H9 (cell line): ENCODE measurements around the gene PAK6. TPM values are rescaled to one million over a fixed set of nuclear protein-coding genes. Genes with fewer than 3 reads are reported as not detected.

Source experiments
- DNase-seq: peaks from one replicate; pipeline ENCODE4 v3.0.0-alpha.2; 2017
- H2AFZ ChIP-seq: one replicate; pipeline ENCODE4 v1.6.1; 2013; ENCODE audit warnings: mild to moderate bottlenecking, low read length, control low read depth, moderate library complexity
- H2AK5ac ChIP-seq: 2 replicates; pipeline ENCODE4 v1.6.1; 2013; ENCODE audit warnings: low read length, control low read depth, mixed read lengths; ENCODE audit not compliant: insufficient read length
- H2BK120ac ChIP-seq: one replicate; pipeline ENCODE4 v1.6.1; 2013; ENCODE audit warnings: low read depth, mild to moderate bottlenecking, low read length, control low read depth, inconsistent platforms; ENCODE audit not compliant: poor library complexity, severe bottlenecking
- H2BK12ac ChIP-seq: 2 replicates; pipeline ENCODE4 v1.6.1; 2013; ENCODE audit warnings: low read length, control low read depth, mixed read lengths, low read depth; ENCODE audit not compliant: insufficient read length
- H2BK15ac ChIP-seq: 2 replicates; pipeline ENCODE4 v1.6.1; 2013; ENCODE audit warnings: low read depth, low read length, control low read depth
- H2BK20ac ChIP-seq: one replicate; pipeline ENCODE4 v1.6.1; 2013; ENCODE audit warnings: low read depth, mild to moderate bottlenecking, low read length, control low read depth, inconsistent platforms; ENCODE audit not compliant: poor library complexity, severe bottlenecking
- H2BK5ac ChIP-seq: 2 replicates; pipeline ENCODE4 v1.6.1; 2013; ENCODE audit warnings: low read length, control low read depth, mixed read lengths; ENCODE audit not compliant: insufficient read length
- H3K14ac ChIP-seq: 2 replicates; pipeline ENCODE4 v1.6.1; 2013; ENCODE audit warnings: low read length, control low read depth; ENCODE audit not compliant: insufficient read depth
- H3K18ac ChIP-seq: 2 replicates; pipeline ENCODE4 v1.6.1; 2013; ENCODE audit warnings: low read depth, mild to moderate bottlenecking, mixed read lengths, low read length, control low read depth; ENCODE audit not compliant: insufficient read length
- H3K23ac ChIP-seq: 2 replicates; pipeline ENCODE4 v1.6.1; 2013; ENCODE audit warnings: low read length, control low read depth, mixed read lengths, low read depth; ENCODE audit not compliant: insufficient read length
- H3K23me2 ChIP-seq: 2 replicates; pipeline ENCODE4 v1.6.1; 2013; ENCODE audit warnings: low read depth, mild to moderate bottlenecking, mixed read lengths, low read length, control low read depth; ENCODE audit not compliant: insufficient read length, poor library complexity, severe bottlenecking
- H3K27ac ChIP-seq: 2 replicates; pipeline ENCODE4 v1.5.1; 2013; ENCODE audit warnings: low read length, control low read depth, mixed read lengths, low read depth; ENCODE audit not compliant: insufficient read length
- H3K27me3 ChIP-seq: 2 replicates; pipeline ENCODE4 v1.6.1; 2013; ENCODE audit warnings: low read length, control low read depth, inconsistent platforms; ENCODE audit not compliant: insufficient read depth
- H3K4ac ChIP-seq: 2 replicates; pipeline ENCODE4 v1.6.1; 2013; ENCODE audit warnings: low read depth, mild to moderate bottlenecking, control low read depth, inconsistent platforms, low read length, moderate library complexity
- H3K4me1 ChIP-seq: 2 replicates; pipeline ENCODE4 v1.6.1; 2013; ENCODE audit warnings: low read length, control low read depth, inconsistent platforms; ENCODE audit not compliant: insufficient read depth
- H3K4me2 ChIP-seq: 2 replicates; pipeline ENCODE4 v1.6.1; 2013; ENCODE audit warnings: low read length, control low read depth, mixed read lengths; ENCODE audit not compliant: insufficient read length, insufficient read depth
- H3K56ac ChIP-seq: 2 replicates; pipeline ENCODE4 v1.6.1; 2013; ENCODE audit warnings: low read depth, mild to moderate bottlenecking, mixed read lengths, low read length, control low read depth; ENCODE audit not compliant: insufficient read length
- H3K79me1 ChIP-seq: 2 replicates; pipeline ENCODE4 v1.6.1; 2013; ENCODE audit warnings: low read depth, mild to moderate bottlenecking, moderate library complexity, low read length, control low read depth, inconsistent platforms; ENCODE audit not compliant: insufficient read depth, poor library complexity, severe bottlenecking
- H3K79me2 ChIP-seq: 2 replicates; pipeline ENCODE4 v1.6.1; 2013; ENCODE audit warnings: low read length, control low read depth, inconsistent platforms; ENCODE audit not compliant: insufficient read depth
- H3K9ac ChIP-seq: 2 replicates; pipeline ENCODE4 v1.6.1; 2013; ENCODE audit warnings: low read length, control low read depth, mixed read lengths; ENCODE audit not compliant: insufficient read length; ENCODE audit errors: extremely low read depth
- H3K9me3 ChIP-seq: one replicate; pipeline ENCODE4 v1.6.1; 2013; ENCODE audit warnings: low read depth, low read length, inconsistent platforms; ENCODE audit not compliant: control insufficient read depth
- H3T11ph ChIP-seq: one replicate; pipeline ENCODE4 v1.6.1; 2013; ENCODE audit warnings: mild to moderate bottlenecking, low read length, control low read depth, inconsistent platforms
- H4K20me1 ChIP-seq: one replicate; pipeline ENCODE4 v1.6.1; 2013; ENCODE audit not compliant: control insufficient read depth, insufficient read length, insufficient read depth
- H4K5ac ChIP-seq: 2 replicates; pipeline ENCODE4 v1.6.1; 2013; ENCODE audit warnings: low read depth, mild to moderate bottlenecking, mixed read lengths, low read length, control low read depth; ENCODE audit not compliant: insufficient read length
- H4K8ac ChIP-seq: replicated peaks from 2 replicates; pipeline ENCODE4 v1.6.1; 2013; ENCODE audit warnings: low read length, control low read depth, mixed read lengths, low read depth; ENCODE audit not compliant: insufficient read length
- H4K91ac ChIP-seq: 2 replicates; pipeline ENCODE4 v1.6.1; 2013; ENCODE audit warnings: low read depth, mild to moderate bottlenecking, moderate library complexity, mixed read lengths, low read length, control low read depth; ENCODE audit not compliant: insufficient read length
- H3K27ac Mint-ChIP-seq, 3 experiments: 2 replicates in 2 of 3; 3 replicates in 1 of 3; pipeline ENCODE4 v1.8.0; 2020 to 2021; ENCODE audit warnings: mixed read lengths in 3 of 3, mild to moderate bottlenecking in 1 of 3, moderate library complexity in 1 of 3
- H3K27me3 Mint-ChIP-seq: 2 replicates; pipeline ENCODE4 v1.8.0; 2021; ENCODE audit warnings: low read depth, mild to moderate bottlenecking, moderate library complexity, mixed read lengths
- H3K36me3 Mint-ChIP-seq, 3 experiments: 2 replicates in 2 of 3; 3 replicates in 1 of 3; pipeline ENCODE4 v1.8.0; 2020 to 2021; ENCODE audit warnings: low read depth in 3 of 3, mixed read lengths in 3 of 3; ENCODE audit not compliant: insufficient read depth in 1 of 3
- H3K4me1 Mint-ChIP-seq, 2 experiments: 2 replicates each; pipeline ENCODE4 v1.8.0; 2020; ENCODE audit warnings: mixed read lengths in 2 of 2
- H3K4me3 Mint-ChIP-seq, 2 experiments: 2 replicates in 1 of 2; 3 replicates in 1 of 2; pipeline ENCODE4 v1.8.0; 2020 to 2021; ENCODE audit warnings: mild to moderate bottlenecking in 2 of 2, mixed read lengths in 2 of 2, moderate library complexity in 1 of 2
- H3K9me3 Mint-ChIP-seq, 2 experiments: 2 replicates in 1 of 2; 3 replicates in 1 of 2; pipeline ENCODE4 v1.8.0; 2020; ENCODE audit warnings: mild to moderate bottlenecking in 2 of 2, mixed read lengths in 2 of 2, moderate library complexity in 1 of 2
- CTCF ChIP-seq: fragments of 200-600 bp; sonication (generic); conservative IDR thresholded peaks from 3 replicates; pipeline ENCODE4 v1.8.0; 2021; ENCODE audit warnings: antibody characterized with exemption, mild to moderate bottlenecking
- WGBS: extraction: QIAGEN DNeasy Blood & Tissue Kit; methylation state at CpG from one replicate; pipeline ENCODE4 v1.1.7; 2013; ENCODE audit warnings: missing lambda C conversion rate, low lambda C conversion rate, mixed read lengths; ENCODE audit not compliant: insufficient read length; ENCODE audit errors: extremely low coverage; 5-methylcytosine and 5-hydroxymethylcytosine counted together
- total RNA-seq: library from RNA; stranded (reverse); gene quantifications from 2 replicates; pipeline ENCODE4 v1.2.1, GENCODE V29; 2021

PAK6 gene
- total RNA-seq, 1 experiment from 2014 or later: 7.4 TPM

- Histone ChIP-seq H2BK120ac (no peak overlapping the region), H3K23ac (no peak overlapping the region), H4K8ac (no peak overlapping the region), H3K4me2 (no peak overlapping the region), H3K23me2 (peaks cover 10% of the 10 kb centered on the region), H3K18ac (no peak overlapping the region), H3K27me3 (no peaks in the 10 kb centered on the region; the same call in 1 of the 2 replicates), H3T11ph (no peak overlapping the region), H3K9ac (no peak overlapping the region), H2AK5ac (no peak overlapping the region), H2BK15ac (no peak overlapping the region), H3K9me3 (no peaks in the 10 kb centered on the region), H3K79me1 (no peaks in the 10 kb centered on the region), H4K20me1 (no peaks in the 10 kb centered on the region), H3K27ac (no peak overlapping the region), H3K4me1 (peaks cover 5% of the 10 kb centered on the region; the same call in 1 of the 2 replicates), H3K4ac (no peak overlapping the region), H3K79me2 (no peaks in the 10 kb centered on the region), H3K14ac (no peak overlapping the region), H2BK5ac (no peak overlapping the region), H4K5ac (no peak overlapping the region), H2BK12ac (no peak overlapping the region), H2AFZ (no peak overlapping the region), H3K56ac (no peak overlapping the region), H4K91ac (no peak overlapping the region), H2BK20ac (no peak overlapping the region)
- peaks cover 44% of the 10 kb centered on the region for H3K27me3 Mint-ChIP-seq
- peak; percentile 90 for TF ChIP-seq CTCF
- H3K4me3 Mint-ChIP-seq: peak overlapping the region in 1 of 2 experiments; percentile 2; a peak in 1 of 5 replicates
- no CpG with 5 or more reads among the region's 2 CpGs for WGBS
- H3K9me3 Mint-ChIP-seq: peaks cover 0 to 6% of the 10 kb centered on the region in 2 experiments; a peak in 1 of 5 replicates
- peak overlapping the region in 1 of 3 experiments; percentile 21; a peak in 1 of 7 replicates for H3K27ac Mint-ChIP-seq
- no peak for DNase-seq
- peaks cover 30 to 34% of the 10 kb centered on the region in 2 experiments for H3K4me1 Mint-ChIP-seq
- H3K36me3 Mint-ChIP-seq: peaks cover 0 to 8% (median 3%) of the 10 kb centered on the region in 3 experiments; a peak in 4 of 7 replicates
Observed at GRCh38 chr15:40320931-40321371, 82.1 kb downstream of the PAK6 start.
